HG02798 (cell line): ENCODE data around the gene CELF2.
A peak's percentile ranks its signal among the peaks of the same experiment; 100 is the strongest.
"Not testable (repeated sequence)": the region's sequence is repeated elsewhere in the genome, so short reads cannot be mapped to it uniquely, and the experiment has no call there.

Experiments
- ATAC-seq: cut with Tn5 transposase; IDR thresholded peaks from one replicate; pipeline ENCODE4 v1.9.1; 2021; ENCODE audit warnings: mild to moderate bottlenecking; ENCODE audit not compliant: unreplicated experiment, poor library complexity

Gene CELF2

DNA sequence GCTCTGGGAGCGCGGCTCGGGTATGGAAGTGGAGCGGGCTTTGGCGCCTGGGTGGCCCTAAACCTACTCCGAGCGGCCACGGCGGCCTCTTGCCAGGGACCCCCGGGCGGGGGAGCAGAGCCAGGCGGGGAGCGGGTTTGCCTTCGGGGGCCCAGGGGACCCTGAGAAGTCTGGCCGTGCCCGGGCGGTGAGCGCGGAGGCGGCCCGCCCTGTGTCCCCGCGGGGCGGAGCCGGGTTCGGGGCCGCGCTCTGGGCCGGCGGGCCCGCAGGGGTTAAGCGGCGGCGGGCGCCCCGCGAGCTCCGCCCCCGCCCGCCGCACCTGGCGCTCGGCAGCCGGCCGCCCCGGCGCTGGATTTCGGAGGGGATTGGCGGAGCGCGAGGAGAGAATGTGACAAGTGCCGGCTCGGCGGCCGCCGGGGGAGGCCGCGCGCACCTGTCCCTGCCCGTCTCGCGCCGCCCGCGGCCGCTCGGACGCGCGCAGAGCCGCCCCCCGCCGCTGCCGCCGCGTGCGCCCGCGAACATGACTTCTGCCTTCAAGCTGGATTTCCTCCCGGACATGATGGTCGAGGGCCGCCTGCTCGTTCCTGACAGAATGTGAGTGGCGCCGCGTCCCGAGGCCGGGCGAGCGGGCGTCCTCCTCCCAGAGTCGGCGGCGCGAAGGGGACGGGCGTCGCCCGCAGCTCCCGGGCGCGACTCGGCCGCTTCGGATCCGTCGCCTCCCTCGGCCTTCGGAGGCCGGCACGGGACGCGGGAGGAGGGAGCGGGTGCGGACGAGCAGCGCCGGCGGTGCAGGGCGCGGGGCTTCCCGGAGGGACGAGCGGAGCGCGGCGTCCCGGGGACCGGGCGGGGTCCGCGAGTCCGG lies at the start of gene CELF2:
CELF2 (plus strand) TSS at position 303 of the 862 bp plus-strand sequence; CDS start at position 521, 218 bp downstream.
- ATAC-seq = peak; percentile 75

DNA sequence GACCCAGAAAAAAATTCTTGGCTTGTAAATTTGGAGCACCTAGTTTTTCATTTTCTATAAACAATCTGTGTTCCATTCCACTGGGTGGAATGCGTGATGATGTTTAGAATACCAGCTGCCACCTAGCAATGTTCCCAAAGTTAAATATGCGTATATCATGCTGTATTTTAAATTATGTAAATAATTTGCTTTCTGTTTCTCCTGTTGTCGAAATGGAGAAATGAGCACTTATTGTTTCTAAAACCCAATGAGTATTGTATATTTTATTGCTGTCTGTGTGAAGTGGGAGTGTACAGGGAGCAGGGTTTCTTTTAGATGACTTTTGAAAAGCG lies 49.4 kb upstream of the CELF2 start:
- ATAC-seq = no peak

DNA sequence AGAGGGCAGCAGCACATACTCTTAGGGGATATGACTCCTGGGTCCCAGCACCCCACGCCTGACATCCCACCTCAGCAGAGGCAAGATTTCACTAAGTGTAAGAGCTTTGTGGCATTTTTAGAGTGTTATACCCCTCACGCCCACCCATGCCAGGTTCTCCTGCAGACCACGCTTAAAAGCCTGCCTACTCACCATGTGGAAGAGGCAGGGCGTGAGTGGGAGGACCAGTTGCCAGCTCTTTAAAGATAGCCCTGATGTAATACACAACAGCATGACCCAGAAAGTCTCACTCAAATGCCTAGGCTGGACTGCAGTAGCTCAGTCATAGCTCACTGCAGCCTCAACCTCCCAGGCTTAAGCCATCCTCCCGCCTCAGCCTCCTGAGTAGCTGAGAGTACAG lies 44.4 kb upstream of the CELF2 start:
- ATAC-seq = no peak

DNA sequence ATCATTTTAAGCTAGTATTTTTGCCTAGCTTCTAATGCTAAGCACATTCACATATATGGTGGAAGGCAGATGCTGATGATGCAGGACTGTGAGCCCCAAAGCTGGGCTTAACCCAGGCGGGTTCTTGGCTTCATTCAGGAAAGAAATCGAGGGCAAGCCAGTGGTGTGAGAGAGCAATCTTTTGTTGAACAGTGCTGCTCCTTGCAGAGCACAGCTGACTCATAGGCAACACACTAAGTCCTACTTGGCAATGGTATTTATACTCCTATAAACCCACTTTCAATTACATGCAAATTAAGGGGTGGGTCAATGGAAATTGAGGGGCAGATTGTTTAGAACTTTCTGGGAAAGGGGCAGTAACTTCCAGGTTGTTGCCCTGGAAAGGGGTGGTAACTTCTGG lies 42.0 kb upstream of the CELF2 start:
- ATAC-seq = no peak

DNA sequence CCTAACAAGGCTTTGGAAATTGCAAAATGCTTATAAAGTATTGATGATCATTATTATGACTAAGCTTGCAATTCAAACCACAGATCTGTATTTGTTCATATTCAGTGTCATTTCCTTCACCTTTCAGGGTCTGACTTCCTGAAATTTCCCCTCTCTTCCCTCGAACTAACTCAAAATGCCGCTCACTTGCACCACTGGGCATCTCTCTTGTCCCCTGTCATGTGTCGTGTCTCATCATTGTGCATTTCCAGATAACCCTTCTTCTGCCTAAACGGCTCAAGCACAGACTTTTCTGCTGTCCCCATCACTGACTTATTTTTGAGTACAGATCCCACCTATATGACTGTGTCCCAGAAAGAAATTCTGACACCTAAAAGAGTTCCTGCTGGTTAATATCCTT lies 41.0 kb upstream of the CELF2 start:
- ATAC-seq = no peak

DNA sequence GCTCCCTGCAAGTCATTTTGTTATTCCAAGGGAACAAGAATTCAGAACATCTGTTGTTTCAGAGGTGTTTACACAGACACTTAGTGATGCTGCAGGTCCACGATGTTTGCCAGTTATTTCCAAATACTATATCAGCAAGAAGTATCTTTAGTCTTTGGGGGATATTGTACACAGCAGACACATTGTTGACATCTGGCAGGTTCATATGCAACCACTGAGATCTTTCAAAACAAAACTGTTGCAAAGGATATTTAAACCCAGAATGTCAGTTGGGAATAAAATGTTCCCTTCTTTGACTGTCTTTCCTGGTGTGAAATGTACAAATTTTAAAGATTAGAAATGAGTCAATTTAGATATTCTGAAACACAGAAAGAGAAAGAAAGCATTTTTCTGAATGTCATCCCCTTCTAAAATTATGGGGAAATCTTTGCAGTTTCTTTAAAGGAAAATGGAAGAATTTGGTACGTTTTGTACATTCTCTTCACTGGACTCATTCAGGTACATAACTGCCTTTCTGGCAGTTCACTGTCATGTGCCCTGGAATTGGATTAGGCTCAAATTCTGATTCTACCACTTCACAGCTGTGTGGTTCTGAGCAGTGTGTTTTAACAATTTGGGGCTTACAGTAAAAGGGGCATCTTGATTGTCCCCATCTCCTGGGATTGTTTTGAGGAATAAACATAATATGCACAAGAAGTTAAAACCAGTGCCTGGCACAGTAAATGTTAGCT lies 40.3 kb upstream of the CELF2 start:
- no peak for ATAC-seq

DNA sequence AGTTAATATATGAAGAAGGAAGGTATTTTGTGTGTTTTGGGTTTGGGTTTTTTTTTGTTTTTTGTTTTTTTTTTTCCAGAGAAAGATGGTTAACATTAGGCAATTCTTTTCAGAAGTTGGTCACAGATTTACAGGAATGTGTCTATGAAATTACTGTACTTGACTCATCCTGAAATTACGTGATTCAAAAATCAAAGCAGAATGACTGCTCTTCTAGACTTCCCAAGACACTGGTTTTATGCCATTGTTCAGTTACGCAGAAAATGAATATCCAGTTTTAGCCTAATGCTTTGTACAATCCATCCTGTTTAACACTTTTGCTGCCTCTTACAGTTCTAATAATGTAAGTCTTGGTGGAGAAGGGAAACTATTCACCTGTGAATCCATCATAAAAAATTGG lies 39.7 kb upstream of the CELF2 start:
- no peak for ATAC-seq

DNA sequence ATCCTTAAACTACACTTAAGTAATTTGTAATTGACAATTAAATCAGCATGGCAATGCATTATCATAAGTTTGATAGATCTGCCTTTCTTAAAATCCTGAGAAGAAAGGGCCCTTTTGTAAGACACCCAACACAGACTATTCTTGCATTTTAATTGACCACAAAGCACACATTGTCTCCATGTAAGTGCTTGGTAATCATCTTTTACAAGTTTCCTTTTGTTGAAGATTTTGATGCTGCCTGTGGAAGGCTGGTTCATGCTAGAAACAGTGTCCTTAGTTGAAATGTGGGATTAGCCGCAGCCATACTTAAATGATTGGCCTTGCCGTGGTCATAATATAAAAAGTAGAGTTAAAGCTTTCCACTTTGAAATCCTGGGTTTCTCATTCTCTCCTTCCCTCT lies 32.3 kb upstream of the CELF2 start:
- ATAC-seq = no peak

DNA sequence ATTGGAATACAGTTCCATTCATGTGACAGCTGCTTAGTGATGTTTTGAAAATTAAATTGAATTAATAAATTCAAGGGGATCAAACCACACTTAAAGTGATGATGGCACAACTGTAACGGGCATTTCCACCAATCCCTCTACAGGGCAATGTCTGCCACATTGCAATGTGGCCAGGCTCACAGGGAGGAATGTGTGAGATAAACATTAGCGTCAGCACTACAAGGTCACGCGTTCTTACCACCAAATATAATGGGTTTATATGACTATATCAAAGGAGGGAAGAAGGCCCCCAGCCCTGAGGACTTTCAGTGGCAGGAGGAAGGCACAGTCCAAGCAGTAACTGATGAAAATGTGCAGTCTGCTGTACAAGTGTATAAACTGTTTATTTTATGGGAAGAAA lies 31.1 kb upstream of the CELF2 start:
- ATAC-seq = no peak

DNA sequence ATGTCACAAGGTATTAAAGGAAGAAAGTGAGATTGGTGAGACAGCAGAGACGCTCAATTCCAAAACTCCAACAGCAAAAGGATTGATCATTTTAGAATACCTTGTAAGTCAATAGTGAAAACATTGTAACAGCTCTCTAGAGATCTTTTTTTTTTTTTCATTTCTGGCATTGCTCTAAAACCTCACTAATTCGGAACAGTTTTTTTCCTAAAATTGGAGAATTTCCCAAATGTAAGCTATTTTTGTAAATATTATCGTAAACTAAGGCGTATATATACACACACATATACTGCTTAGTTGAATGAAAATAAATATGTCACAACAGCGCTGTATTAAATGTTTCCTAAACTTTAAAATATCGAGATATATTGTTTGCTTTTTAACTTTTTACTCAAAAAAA lies 30.6 kb upstream of the CELF2 start:
- ATAC-seq = no peak

DNA sequence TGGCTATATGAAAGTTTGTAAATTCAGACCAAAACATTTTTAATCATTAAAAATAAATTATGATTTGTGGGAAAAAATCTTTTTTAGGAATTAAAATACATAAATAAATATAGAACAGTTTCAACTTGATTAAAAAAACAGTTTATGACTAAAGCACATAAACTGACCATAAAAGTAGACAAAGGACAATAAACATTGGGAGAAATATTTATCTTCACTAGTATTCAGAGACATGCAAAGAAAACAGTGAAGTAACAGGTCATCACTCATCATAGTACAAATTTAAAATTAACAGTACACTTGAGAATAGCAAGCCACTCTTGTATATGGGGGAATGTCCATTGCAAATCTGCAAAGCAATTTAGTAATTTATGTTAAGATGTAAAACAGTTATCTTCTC lies 28.0 kb upstream of the CELF2 start:
- no peak for ATAC-seq

DNA sequence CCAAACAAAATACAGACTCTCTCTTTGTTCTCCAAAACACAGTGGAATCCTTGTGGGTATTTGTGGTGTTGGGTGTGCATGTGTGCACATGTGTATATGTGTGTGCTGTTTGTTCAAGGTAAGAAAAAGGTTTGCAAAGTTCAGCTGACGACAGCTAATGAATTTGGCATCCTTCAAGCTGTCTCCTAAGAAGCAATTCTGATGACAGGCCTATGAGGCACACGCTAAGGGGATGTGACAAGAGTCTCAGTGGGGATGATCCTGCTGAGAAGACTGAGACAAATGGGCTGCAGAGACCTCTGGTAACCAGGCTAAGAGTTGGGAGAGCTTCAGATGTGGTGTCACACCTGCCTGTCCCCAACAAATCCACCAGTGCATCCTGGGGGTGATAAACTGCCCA lies 26.5 kb upstream of the CELF2 start:
- ATAC-seq = no peak

DNA sequence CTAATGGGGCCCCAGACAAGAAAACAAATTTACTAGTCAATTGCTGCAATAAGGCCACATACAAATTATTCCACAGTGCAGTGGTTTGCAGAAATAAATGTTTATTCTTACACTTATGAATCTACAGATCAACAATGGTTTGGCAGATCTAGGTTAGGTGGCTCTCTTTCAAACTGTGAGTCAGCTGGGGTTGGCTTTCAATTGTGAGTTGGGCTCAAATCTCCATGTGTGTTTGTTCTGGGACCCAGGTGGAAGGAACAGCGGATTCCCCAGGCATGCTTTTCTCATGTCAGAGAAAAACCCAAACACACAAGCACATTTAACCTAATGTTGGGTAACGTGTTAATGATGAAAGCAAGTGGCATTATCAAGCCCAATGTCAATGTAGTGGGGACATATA lies 25.6 kb upstream of the CELF2 start:
- ATAC-seq = no peak

DNA sequence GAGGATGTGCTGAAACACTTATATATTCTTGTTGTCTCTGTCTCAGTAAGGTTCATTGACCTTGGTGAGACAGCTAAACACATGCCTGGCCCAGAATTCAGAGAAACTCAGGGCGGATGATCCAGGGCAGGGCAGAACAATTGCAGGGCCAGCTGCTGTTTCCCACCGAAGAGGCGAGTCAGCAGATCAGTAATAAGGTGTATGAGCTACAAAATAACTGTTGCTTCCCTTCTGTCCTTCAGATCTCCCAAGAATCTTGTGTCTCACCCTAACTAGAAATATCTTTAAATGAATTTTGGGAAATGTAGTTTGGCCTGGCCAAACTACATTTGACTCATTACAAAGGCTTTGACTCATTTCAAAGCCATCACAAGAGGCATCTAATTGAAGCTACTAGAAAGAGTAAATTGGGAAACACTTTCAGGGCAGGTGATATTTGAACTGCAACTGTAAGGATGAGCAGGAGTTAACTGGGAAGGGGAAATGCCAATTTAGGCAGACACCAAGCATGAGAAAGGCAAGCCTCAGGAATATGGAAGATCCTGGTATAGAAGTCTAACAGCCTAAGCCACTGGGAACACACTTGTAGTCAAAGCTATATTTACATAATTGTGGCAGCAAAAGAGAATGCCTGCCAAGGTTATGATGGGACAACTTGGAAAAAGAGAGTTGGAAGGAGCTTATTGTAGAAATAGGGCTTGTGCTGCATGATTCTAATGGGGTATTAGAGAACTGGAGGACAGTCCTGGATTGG lies 24.5 kb upstream of the CELF2 start:
- no peak for ATAC-seq

DNA sequence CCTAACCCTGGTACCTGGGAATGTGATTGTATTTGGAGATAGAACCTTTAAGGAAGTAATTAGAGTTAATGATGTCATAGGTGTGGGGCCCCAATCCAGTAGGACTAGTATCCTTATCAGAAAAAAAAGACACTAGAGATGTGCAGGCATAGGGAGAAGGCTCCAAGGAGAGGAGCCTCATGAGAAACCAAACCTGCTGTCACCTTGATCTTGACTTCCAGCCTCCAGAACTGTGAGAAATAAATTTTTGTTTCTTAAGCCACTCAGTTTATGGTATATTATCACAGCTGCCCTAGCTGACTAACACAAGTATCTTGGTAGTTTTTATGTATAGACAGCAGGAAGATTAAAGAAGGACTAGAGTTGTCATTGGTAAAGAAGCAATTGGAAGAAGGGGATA lies 23.9 kb upstream of the CELF2 start:
- no peak for ATAC-seq

DNA sequence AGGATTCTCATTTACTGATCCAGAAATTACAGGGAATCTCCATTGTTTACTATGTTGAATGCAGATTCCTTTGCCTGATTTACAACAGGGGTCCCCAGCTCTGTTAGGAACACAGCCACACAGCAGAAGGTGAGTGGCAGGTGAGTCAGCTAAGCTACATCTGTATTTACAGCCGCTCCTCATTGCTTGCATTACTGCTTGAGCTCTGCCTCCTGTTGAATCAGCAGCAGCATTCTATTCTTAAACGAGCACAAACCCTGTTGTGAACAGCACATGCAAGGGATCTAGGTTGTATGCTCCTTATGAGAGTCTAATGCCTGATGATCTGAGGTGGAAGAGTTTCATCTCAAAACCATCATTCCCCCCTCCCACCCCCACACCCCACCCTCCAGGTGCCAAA lies 23.3 kb upstream of the CELF2 start:
- ATAC-seq = no peak

DNA sequence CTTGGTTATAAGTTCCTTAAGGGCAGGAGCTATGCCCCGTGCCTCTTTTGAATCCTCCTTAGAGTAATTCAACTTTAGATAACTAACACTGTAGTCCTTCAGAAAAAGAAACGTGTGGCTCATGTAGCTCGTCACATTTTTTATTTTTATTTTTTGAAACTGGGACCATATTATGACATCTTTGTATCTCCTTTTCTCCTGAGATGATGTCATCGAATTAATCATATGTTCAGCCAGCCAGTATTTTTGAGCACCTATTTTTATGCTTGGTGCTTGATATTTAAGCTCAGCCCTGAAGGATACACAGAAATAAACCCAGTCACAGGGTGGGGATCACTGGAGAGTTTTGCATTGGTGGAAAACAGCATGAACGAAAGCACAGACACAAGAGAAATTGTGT lies 22.6 kb upstream of the CELF2 start:
- ATAC-seq = no peak

DNA sequence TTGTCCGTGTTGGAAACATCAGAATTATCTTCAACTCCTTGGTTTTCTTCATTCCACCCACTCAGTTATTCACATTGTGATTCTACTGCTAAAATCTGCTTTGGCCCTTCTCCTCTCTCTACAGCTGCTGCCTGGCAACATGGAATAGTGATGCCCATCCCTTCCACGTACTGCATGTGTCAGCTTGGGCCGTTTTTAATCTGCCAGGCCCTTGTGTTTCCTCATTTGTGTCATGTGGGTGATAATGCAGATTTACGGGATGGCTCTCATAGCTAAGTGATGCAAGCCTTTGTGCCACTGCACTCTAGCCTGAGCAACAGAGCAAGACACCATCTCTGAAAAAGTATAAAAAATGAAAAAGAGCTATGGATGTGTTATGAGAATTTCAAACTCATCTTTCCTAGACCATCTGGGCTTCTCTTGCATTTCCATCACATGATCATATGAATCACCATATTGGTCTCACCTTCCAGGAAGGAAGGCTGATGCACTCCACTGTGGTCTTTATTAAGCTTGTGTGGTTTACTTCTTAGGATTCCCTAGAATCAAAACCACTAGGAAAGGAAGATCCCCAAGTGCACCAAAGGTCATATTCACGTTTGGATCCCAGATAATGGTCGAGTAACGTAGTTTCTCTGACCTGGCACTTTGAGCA lies 20.6 kb upstream of the CELF2 start:
- no peak for ATAC-seq

DNA sequence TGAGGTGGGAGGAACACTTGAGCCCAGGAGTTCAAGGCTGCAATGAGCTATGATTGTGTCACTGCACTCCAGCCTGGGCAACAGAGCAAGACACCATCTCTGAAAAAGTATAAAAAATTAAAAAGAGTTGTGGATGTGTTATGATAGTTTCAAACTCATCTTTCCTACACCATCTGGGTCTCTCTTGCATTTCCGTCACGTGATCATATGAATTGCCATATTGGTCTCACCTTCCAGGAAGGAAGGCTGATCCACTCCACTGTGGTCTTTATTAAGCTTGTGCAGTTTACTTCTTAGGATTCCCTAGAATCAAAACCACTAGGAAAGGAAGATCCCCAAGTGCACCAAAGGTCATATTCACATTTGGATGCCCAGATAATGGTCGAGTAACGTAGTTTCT lies 18.2 kb upstream of the CELF2 start:
- not testable (repeated sequence) for ATAC-seq

DNA sequence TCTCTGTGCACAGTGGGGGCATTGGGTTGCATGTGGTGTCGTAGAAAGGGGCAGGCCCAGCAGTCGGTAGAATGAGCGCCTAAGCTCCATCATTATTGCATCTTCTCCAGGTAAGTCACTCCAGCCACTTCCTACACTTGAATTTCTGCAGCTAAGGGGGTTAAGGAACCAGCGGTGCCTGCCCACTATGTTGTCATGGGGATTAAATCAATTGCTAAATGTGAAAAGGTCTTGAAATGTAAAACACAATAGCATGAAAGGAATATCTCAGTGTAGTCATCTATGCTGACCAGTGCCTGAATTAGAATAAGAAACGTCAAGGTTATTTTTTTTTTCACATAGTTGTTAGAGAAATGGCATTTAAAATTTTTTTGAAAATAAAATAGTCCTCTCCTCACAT lies 15.2 kb upstream of the CELF2 start:
- no peak for ATAC-seq

DNA sequence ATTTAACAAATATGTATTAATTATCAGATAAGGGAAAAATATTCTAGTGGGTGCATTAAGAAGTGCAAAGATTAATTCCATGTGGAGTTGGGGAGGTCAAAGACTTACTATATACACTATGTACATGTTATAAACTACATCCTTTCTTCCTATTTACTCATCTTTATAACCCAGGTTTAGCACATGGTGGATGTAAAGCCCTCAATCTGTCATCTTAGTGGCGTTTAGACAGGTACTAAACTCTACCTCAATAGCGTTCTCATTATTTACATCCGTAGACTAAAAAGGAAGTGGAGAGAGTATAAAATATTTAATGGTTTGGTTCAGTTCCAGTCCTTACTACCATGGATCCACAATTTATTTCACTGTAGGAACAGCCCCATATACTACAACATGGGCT lies 14.8 kb upstream of the CELF2 start:
- no peak for ATAC-seq
